HG03064 (cell line): ENCODE data around the gene FSTL4.

ENCODE experiments used
- ATAC-seq: cut with Tn5 transposase; IDR thresholded peaks from one replicate; pipeline ENCODE4 v1.9.1; 2021; ENCODE audit warnings: low read depth; ENCODE audit not compliant: unreplicated experiment

The FSTL4 gene

DNA sequence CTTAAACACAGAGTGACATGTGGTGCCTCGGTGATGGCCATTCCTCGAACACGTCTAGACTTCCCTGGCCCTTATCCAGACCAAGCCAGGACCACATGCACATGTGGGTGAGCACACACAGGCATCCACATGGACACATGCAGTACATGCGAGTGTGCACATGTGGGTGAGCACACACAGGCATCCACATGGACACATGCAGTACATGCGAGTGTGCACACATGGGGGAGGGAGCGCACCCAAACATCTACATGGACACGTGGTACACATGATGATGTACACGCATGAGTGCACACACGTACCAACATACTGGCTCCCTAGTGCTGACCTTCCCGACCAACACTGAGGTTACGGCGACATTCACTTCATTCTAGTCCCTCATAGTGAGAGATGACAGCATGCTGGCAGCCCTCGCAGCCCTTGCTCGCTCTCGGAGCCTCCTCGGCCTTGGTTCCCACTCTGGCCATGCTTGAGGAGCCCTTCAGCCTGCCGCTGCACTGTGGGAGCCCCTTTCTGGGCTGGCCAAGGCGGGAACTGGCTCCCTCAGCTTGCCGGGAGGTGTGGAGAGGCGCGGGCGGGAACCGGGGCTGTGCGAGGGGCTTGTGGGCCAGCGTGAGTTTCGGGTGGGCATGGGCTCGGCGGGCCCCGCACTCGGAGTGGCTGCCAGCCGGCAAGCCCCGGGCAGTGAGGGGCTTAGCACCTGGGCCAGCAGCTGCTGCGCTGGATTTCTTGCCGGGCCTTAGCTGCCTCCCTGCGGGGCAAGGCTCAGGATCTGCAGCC lies 373.7 kb downstream of the FSTL4 start:
- ATAC-seq: no peak

DNA sequence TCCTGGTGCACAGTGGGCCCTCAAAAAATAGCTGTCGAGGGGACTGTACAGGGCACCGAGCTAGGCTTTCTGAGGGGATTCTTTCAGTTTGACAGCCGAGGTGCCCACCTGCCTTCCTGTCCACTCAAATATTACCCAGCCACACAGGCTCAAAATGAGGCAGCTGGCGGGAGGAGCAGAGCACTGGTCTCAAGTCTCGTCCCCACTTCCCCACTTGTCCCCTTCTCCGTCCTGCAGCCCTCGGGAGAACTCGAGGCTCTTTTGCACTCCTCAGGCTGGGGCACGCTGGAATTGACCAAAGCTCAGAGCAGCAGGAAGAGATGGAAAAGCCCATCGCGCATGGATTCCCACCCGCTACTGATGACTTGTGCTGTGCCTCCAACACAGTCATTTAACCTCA lies 375.4 kb downstream of the FSTL4 start:
- no peak for ATAC-seq

DNA sequence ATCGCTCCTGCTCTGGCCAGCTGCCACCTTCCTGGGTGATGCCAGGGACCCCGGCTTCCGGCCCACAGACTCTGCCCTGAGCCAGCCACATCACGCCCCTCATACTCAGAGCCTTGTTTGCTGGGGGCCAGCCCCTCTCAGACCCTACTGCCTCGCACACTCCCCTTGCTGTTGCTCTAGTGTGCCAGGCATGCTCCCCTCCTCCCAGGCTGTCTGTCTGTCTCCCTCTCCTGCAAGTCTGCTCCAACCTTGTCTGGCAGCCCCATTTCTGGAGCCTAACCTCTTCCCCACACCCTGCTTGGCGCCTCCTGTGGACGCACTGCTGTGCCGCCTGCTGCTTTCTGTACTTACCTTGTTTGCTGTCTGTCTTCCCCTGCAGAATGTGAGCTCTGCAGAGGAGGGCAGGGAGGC lies 375.8 kb downstream of the FSTL4 start:
- ATAC-seq: no peak

DNA sequence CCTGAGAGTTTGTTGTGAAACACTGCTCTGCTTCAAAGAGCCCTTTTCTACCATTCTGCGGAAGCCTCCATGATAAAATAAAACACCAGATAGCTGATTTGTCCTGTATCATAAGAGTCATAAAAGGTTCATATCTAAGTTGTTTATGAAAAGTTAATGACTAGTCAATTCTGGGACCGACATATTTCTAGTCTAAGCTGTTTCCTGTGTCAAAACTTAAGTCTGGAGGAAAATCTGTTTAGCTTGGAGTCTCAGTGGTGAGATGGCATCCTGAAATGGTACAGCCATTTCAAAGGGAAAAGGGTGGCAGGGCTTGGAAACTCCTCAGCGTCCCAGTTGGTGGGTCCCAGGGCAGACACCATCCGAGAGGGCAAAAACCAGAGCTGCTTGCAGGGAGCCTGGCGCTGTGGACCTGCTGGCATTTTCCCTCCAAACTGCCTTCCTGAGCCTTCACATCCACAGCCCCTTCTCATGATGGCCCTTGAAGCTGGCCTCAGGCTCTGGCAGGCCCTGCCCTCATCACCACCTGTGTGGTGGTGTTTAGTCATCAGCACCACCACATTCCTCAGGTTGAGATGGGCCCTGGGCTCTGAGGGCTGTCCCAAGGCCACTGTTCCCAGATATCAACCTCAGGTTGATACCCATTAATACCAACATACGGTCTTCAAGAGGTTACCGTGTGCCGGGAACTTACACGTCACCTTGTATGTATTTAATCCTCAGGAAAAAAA lies 376.5 kb downstream of the FSTL4 start:
- no peak for ATAC-seq

DNA sequence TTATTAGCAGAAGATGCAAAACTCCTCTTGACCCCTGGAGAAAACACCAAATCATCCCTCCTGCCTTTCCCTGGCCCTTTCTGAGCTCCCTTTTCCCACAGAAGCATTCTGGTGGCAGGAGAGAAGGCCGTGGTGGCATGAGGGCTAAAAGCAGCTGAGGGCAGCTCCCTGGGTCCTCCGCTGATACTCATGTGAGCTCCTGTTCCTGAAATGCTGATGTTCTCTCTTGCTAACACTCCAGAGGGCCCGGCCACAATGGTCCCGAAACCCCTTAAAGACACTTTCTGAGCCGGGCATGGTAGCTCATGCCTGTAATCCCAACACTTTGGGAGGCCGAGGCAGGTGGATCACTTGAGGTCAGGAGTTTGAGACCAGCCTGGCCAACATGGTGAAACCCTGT lies 377.4 kb downstream of the FSTL4 start:
- ATAC-seq: no peak

DNA sequence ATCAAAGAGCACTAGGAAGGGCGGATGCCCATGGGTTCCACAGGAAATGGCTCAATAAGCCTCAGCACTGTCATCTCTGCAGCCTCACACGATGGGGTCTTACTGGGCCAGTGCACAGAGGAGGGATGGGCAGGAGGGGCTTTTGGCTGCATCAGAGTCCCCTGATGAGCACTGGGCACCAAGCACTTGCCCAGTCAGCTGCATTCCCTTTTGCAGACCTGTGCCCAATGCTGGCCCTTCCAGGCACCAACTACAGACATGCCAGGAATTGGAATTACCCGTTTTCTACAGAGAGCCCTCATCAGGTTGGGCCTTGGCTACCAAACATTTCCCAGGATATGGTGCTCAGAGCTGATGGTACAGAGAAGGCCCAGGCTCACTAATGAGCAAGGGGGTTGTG lies 378.1 kb downstream of the FSTL4 start:
- ATAC-seq: no peak

DNA sequence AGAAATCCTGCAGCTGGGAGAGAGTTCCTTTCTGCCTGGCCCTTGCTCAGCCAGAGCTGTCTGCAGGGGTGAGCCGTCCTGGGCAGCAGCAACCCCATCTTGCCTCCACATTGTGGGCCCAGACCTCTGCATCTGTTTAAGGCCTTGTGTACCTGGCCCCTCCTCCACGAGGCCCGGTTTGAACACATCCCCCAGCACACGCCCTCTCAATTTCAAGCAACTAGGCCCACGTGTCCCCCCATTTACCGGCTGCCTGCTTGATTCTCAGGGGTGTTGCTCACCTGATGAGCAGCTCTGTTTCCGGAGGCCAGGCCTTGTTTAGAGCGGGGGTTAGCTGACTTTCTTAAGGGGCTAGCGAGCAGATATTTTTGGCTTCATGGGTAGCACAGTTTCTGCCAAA lies 378.7 kb downstream of the FSTL4 start:
- no peak for ATAC-seq

DNA sequence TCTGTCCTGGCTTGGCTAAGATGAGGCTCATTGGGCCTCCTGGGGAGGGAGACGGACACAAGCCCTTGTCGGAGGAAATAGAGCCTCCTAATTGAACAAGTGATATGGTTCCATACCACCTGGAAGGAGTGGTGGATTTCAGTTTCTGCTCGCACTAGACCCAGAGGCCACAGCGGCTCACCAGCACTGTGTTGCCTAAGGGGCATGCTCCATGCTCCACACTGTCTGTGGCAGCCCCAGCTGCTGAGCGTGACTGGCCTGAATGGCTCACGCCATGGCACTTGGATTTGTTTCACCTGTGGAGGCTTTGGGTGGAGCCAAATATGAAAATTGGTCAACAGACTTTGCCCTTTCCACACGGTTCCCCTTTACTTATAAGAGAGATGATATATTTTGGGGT lies 379.4 kb downstream of the FSTL4 start:
- no peak for ATAC-seq

DNA sequence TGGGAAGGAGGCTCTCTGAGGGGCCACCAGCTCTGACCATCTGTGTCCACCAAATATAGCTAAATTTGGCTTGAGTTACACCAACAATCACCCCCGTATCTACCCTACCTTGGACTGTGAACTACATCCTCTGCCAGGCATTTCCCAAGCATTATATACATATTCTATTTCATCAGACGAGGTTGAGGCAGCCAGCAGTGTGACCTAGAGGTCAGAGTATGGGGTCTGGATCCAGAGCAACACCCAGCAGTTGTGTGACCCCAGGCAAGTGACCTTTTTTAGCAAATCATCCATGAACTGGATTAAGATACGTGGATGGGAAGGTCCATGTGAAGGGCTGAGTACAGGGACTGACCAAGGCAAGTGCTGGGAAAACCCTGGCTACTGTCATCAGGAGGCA lies 379.9 kb downstream of the FSTL4 start:
- ATAC-seq: no peak

DNA sequence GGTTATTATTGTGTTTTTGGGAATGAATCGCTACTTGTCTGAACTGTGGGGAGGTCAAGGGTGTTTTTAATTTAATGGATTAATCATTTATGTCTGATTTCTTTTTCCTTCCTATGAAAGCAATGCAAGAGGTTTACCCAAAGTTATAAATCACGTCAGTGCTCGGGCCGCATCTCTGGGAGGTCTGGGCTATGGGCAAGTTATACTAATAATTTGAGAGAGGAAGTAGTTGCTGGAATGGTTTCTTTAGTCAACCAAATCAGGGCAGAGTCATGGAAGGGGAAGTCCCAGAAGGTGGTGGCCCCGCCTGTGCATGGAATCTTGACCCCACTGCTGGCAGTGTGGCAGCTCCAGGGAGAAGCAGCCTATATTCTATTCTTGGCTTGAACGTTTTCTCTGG lies 380.3 kb downstream of the FSTL4 start:
- ATAC-seq: no peak

DNA sequence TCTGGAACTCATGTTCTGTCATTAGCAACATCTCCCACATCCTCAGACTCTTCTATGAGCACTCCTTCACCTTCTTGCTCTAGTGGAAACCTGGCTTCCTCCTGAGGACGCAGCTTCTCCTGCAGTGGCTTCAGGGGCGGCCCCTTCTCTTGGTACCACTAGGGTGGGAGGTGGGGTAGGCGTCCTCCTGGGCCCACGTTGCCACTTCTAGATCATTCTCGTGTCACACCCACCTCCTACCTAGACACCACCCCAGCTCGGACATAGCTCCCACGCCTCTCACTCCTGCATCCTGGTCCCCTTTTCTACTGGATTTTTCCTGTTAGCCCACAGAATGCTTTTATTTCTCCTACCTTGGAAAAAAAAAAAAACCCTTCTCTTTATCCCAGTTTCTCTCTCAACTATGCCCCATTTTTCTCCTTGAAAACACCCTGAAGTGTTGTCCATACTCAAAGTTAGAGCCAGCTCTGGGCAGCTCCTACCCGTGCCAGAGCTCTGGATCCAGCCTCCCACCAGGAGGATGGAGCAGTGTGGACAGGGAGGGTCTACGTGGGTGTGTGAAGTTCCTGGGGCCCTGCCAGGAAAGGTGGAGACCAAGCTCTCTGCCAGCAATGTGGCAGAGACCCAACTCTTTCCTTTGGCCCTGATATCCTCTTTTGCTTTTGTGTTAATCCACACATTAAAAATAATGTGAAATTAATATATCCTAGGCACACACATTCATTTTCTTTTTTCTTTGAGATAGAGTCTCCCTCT lies 381.3 kb downstream of the FSTL4 start:
- no peak for ATAC-seq

DNA sequence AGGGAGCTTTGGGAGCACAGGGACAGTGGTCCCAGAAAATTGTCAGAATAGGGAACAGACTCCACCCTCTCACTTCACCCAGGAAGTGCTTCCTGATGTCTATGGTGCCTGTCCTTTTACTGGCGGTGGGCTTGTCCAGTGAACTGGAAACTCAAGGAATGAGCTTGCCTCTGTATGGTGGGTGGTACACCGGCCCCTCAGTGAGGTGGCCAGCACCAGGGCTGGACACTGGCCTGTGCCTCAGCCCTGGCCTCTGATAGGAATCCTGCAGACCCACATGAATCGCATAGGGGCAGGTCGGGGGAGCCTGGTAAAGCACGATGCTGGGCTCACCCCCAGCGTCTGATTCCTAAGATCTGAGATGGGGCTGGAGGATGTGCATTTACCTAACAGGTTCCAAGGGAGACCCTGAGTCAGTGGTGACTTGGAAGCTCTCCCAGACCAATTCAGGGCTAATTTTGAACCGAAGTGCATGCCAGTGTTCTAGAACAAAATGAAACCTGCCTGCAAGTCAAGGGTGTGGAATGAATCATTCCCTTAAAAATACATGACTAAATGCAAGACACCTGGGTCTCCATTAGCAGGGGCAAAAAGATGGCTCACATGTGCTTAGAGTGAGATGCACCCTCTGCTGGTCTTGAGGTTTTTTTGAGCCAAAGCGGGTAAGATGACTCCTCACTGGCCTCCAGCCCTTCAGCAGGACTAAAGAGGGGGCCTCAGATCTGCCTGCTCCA lies 382.2 kb downstream of the FSTL4 start:
- ATAC-seq: no peak

DNA sequence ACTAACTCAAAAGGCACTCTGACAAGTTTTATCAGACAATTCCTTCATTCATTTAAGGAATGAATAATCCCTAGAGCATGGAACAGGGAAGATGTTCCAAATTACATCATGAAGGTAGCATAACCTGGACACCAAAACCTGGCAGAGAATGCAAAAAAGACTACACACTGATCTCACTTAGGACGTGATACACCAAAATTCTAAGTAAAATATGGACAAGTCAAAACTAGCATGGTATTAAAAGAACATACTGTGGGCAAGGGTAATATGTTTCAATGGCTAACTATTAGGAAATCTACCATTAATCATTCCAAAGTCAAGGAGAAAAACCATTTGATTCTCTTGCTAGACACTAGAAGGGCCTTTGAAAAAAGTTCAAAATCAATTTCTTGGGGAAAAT lies 384.0 kb downstream of the FSTL4 start:
- ATAC-seq: no peak

DNA sequence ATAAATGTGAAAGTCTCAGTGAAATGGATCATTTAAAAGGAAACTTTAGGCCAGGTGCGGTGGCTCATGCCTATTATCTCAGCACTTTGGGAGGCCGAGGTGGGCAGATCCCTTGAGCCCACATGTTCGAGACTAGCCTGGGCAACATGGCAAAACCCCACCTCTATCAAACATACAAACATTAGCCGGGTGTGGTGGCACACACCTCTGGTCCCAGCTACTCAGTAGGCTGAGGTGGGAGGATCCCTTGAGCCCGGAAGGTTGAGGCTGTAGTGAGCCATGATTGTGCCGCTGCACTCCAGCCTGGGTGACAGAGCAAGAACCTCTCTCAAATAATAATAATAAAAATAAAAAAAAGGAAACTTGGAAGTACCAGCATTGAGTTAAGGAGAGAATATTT lies 384.4 kb downstream of the FSTL4 start:
- ATAC-seq: no peak

DNA sequence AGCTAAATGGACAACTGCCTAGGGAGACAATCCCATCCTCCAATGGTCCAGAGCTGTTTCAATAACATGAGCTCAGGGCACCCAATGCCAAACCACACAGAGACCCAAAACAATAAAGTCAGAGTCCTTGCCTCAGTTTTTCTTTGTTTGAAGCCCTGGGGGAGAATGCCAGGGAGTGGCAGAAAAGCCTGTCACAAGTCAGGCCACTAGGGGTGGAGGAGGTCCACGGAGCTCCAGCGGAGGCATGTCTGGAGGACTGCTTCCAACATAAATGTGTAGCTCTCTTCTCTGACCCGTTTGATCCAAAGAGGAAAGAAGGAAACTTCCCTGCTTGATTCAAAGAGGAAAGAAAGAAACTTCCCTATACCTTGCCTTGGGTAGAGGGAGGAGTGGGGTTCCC lies 385.3 kb downstream of the FSTL4 start:
- no peak for ATAC-seq

DNA sequence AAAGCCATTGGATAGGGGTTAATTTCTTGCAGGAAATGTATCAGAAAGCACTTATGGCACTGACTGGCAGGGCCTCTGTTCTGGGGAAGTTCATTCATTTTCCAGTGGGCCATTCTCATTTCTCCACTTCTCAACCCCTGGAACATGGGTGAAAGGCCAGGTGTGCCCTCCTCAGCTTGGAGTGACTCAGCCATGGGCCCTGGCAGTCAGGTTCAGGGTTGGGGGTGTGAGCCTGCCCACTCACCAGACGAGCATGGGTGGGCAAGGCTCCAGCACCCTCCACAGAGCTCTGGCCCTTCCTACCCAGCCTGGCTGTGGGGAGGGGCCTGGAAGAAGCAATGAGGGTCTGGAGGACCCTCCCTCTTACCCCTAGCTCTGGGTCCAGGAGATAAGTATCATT lies 386.2 kb downstream of the FSTL4 start:
- no peak for ATAC-seq

DNA sequence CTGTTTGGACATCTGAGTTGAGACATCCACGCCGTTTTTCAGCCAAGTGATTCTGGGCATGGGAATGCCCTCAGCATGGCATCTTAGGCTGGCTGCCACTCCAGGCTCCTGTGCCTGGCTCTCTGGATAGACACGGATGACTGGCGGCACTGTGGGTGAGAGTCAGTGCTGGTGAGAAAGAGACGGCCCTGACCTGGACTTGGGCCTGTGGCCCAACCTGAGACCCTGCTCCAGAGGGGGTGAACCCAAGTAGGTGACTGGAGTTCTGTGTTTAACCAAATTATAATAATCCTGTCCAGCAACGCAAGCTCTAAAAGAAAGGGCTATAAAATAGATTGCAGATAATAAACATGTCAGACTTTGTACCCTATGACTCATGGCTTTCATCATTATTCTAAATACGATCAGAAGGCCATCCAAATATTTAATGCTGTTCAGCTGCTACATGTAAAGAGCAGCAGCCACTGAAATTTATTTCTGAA lies 386.6 kb downstream of the FSTL4 start:
- no peak for ATAC-seq

DNA sequence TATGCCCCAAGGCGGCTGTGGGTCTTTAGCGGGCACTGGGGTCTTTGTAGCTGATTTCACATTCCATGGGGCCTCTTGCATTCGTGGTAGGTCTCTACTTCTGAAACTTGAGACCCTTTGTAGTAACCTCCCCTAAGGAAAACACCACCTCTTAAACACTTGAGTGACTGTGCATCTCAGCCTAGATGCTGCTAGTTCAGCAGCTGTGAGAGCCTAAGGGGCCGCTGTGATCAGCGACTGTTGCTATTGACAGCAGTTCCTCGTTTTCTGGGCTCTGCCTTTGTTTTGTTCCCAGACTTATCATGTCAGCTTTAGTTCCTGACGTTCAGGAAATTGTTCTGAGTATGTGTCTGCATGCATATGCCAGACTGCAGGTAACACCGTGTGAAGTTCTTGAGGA lies 389.4 kb downstream of the FSTL4 start:
- ATAC-seq: no peak

DNA sequence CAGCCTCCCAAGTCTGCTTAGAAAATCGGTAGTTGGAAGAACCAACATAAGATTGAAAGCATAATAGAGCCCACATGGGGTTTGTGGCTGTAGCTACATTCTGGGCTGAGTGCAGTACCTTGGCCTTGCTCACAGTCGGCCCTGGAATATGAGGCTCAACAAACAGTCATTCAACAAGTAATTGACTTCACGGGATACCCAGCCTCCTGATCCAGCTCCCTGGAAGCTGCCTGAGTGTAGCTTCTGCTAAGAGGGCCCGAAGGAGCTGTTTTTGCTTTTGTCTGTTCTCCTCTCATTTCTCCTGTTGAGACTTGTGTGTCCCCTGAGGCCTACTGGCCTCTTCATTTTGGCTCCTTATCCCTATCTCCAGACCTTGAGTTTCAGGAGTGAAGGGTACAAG lies 389.8 kb downstream of the FSTL4 start:
- no peak for ATAC-seq

DNA sequence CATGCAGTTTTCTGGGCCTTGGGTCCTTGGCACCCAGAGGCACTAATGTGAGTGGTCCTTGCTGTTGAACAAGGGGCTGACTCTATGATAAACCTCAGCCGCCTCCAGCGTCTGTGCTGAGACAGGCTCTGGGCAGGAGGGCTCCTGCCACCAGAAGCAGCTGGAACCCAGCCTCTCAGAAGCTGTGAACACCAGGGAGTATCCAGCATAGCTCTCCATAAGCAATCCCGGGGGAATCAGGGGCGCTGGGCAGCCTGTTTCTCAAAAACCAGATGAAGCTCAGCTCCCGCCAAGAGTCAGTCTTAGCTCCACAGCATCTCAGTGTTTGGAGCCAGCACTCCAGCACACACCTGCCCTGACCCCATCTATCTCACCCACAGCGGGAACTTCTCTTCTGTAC lies 390.3 kb downstream of the FSTL4 start:
- no peak for ATAC-seq
